Measurements from ENCODE around the gene ZNF587. TPM values are rescaled to one million over a fixed set of nuclear protein-coding genes. Genes with fewer than 3 reads are reported as not detected.
A peak's percentile ranks its signal among the peaks of the same experiment; 100 is the strongest.

The ZNF587 gene
- total and polyA plus RNA-seq, 2 of the 13 experiments (the other 11 are each of a cell fraction or from before 2014, with no cell fraction given), result 8.7 to 17.5 TPM

- TF ChIP-seq PITX1 (CRISPR knock-in tag; IDR thresholded peaks at IDR 0.05) (no peak; the same call in 1 of the 2 replicates), FIP1L1 (IDR thresholded peaks at IDR 0.05; ENCODE audit: borderline replicate concordance, insufficient read depth, low read depth, low read length) (no peak), ZNF75D (CRISPR knock-in tag; IDR thresholded peaks at IDR 0.05; ENCODE audit: borderline replicate concordance) (no peak), ZSCAN25 (CRISPR knock-in tag; IDR thresholded peaks at IDR 0.05) (0 out of 2 replicates have a peak, but pooled peaks have one; percentile 12), ZNF616 (CRISPR knock-in tag; IDR thresholded peaks at IDR 0.05; ENCODE audit: low read depth) (no peak), ARHGAP35 (CRISPR knock-in tag; IDR thresholded peaks at IDR 0.05; ENCODE audit: borderline replicate concordance) (no peak), THAP11 (CRISPR knock-in tag; IDR thresholded peaks at IDR 0.05) (peak; percentile 99), ZNF556 (CRISPR knock-in tag; IDR thresholded peaks at IDR 0.05; ENCODE audit: borderline replicate concordance) (no peak), NFKB2 (CRISPR knock-in tag; IDR thresholded peaks at IDR 0.05; ENCODE audit: borderline replicate concordance) (peak; percentile 88; the same call in 1 of the 2 replicates), HNF1A (IDR thresholded peaks at IDR 0.05; ENCODE audit: low read depth) (no peak), HNF1A (CRISPR knock-in tag; IDR thresholded peaks at IDR 0.05; ENCODE audit: borderline replicate concordance) (0 out of 2 replicates have a peak, but pooled peaks have one; percentile 36), CCDC6 (CRISPR knock-in tag; IDR thresholded peaks at IDR 0.05) (no peak), KLF16 (CRISPR knock-in tag; IDR thresholded peaks at IDR 0.05) (peak in 1 of 2 experiments; percentile 24; a peak in 1 of 4 replicates), ZFYVE20 (CRISPR knock-in tag; IDR thresholded peaks at IDR 0.05; ENCODE audit: borderline replicate concordance, low read depth) (no peak), TCF12 (IDR thresholded peaks at IDR 0.05) (no peak), TCF12 (CRISPR knock-in tag; IDR thresholded peaks at IDR 0.05) (no peak), SNAPC2 (CRISPR knock-in tag; IDR thresholded peaks at IDR 0.05) (no peak), ZNF263 (CRISPR knock-in tag; IDR thresholded peaks at IDR 0.05) (no peak; the same call in 1 of the 2 replicates), GMEB2 (CRISPR knock-in tag; IDR thresholded peaks at IDR 0.05; ENCODE audit: low read depth) (peak; percentile 44; the same call in 1 of the 2 replicates)
- TF ChIP-seq, protein P1, sequence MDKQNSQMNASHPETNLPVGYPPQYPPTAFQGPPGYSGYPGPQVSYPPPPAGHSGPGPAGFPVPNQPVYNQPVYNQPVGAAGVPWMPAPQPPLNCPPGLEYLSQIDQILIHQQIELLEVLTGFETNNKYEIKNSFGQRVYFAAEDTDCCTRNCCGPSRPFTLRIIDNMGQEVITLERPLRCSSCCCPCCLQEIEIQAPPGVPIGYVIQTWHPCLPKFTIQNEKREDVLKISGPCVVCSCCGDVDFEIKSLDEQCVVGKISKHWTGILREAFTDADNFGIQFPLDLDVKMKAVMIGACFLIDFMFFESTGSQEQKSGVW (CRISPR knock-in tag; IDR thresholded peaks at IDR 0.05; ENCODE audit: borderline replicate concordance), result no peak
- TF ChIP-seq, protein P2, sequence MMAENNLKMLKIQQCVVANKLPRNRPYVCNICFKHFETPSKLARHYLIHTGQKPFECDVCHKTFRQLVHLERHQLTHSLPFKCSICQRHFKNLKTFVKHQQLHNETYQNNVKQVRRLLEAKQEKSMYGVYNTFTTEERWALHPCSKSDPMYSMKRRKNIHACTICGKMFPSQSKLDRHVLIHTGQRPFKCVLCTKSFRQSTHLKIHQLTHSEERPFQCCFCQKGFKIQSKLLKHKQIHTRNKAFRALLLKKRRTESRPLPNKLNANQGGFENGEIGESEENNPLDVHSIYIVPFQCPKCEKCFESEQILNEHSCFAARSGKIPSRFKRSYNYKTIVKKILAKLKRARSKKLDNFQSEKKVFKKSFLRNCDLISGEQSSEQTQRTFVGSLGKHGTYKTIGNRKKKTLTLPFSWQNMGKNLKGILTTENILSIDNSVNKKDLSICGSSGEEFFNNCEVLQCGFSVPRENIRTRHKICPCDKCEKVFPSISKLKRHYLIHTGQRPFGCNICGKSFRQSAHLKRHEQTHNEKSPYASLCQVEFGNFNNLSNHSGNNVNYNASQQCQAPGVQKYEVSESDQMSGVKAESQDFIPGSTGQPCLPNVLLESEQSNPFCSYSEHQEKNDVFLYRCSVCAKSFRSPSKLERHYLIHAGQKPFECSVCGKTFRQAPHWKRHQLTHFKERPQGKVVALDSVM (CRISPR knock-in tag; IDR thresholded peaks at IDR 0.05), result no peak
Observed at GRCh38 chr19:57814505-57815246, 35.0 kb upstream of the ZNF587 start, which contains the start of gene ZNF552 (continued).
